Neural cell (in vitro differentiated cells): ENCODE results near the gene ARPC5. TPM values are rescaled to one million over a fixed set of nuclear protein-coding genes. Genes with fewer than 3 reads are reported as not detected.

Experiments
- H2AFZ ChIP-seq: fragments of 200-600, 300-800 bp; sonication (generic), shearing (Covaris generic); 2 replicates; pipeline ENCODE4 v1.6.0; 2014; ENCODE audit warnings: low read depth, mild to moderate bottlenecking, antibody characterized with exemption, low read length, moderate library complexity
- H3F3A ChIP-seq: fragments of 200-600 bp; shearing (Covaris generic); 2 replicates; pipeline ENCODE4 v1.6.1; 2016; ENCODE audit warnings: mild to moderate bottlenecking, moderate library complexity, mixed read lengths, antibody characterized with exemption, low read length; ENCODE audit not compliant: insufficient read depth, poor library complexity, severe bottlenecking
- H3K27ac ChIP-seq: fragments of 200-600, 300-800 bp; sonication (generic), shearing (Covaris generic); 2 replicates; pipeline ENCODE4 v1.5.1; 2014; ENCODE audit warnings: mild to moderate bottlenecking, low read length, moderate library complexity
- H3K27me3 ChIP-seq: fragments of 300-800, 200-600 bp; sonication (generic), shearing (Covaris generic); 2 replicates; pipeline ENCODE4 v1.6.0; 2014; ENCODE audit warnings: mild to moderate bottlenecking, low read depth, low read length, moderate library complexity; ENCODE audit not compliant: insufficient read depth
- H3K36me3 ChIP-seq: fragments of 300-800, 200-600 bp; sonication (generic), shearing (Covaris generic); 2 replicates; pipeline ENCODE4 v1.5.1; 2014; ENCODE audit warnings: mild to moderate bottlenecking, antibody characterized with exemption, low read length, moderate library complexity; ENCODE audit not compliant: insufficient read depth
- H3K4me2 ChIP-seq: fragments of 300-800, 200-600 bp; sonication (generic), shearing (Covaris generic); 2 replicates; pipeline ENCODE4 v1.6.0; 2014; ENCODE audit warnings: mild to moderate bottlenecking, low read length
- H3K4me3 ChIP-seq: fragments of 300-800, 200-600 bp; sonication (generic), shearing (Covaris generic); 2 replicates; pipeline ENCODE4 v1.5.1; 2014; ENCODE audit warnings: mild to moderate bottlenecking, low read length, moderate library complexity
- H3K79me2 ChIP-seq: fragments of 200-600 bp; shearing (Covaris generic); replicated peaks from 2 replicates; pipeline ENCODE4 v1.6.0; 2014; ENCODE audit warnings: mild to moderate bottlenecking, low read length, moderate library complexity; ENCODE audit not compliant: insufficient read depth
- H3K9ac ChIP-seq: fragments of 300-800, 200-600 bp; sonication (generic), shearing (Covaris generic); 2 replicates; pipeline ENCODE4 v1.6.1; 2016; ENCODE audit warnings: mild to moderate bottlenecking, low read length, mixed read lengths
- H3K9me2 ChIP-seq: fragments of 200-600 bp; shearing (Covaris generic); 2 replicates; pipeline ENCODE4 v1.6.1; 2016; ENCODE audit warnings: mild to moderate bottlenecking, low read length, mixed read lengths; ENCODE audit not compliant: insufficient read depth
- H3K9me3 ChIP-seq: fragments of 200-600, 300-800 bp; sonication (generic), shearing (Covaris generic); 2 replicates; pipeline ENCODE4 v1.6.1; 2016; ENCODE audit warnings: mild to moderate bottlenecking, mixed run types, low read length, moderate library complexity, mixed read lengths
- H4K20me1 ChIP-seq: fragments of 200-600 bp; shearing (Covaris generic); 2 replicates; pipeline ENCODE4 v1.6.1; 2016; ENCODE audit warnings: mild to moderate bottlenecking, mixed run types; ENCODE audit not compliant: insufficient read depth
- CTCF ChIP-seq: fragments of 450-650 bp; IDR thresholded peaks from 2 replicates; pipeline ENCODE4 v1.5.1; 2014; ENCODE audit warnings: antibody characterized with exemption, mild to moderate bottlenecking, moderate library complexity; ENCODE audit not compliant: poor library complexity, severe bottlenecking
- EP300 ChIP-seq: fragments of 450-650 bp; conservative IDR thresholded peaks from 2 replicates; pipeline ENCODE4 v1.6.1; 2014; ENCODE audit warnings: antibody characterized with exemption, mild to moderate bottlenecking, moderate library complexity; ENCODE audit not compliant: poor library complexity, severe bottlenecking
- EZH2 ChIP-seq: fragments of 200-600, 300-800 bp; shearing (Covaris generic), sonication (generic); IDR thresholded peaks from 2 replicates; pipeline ENCODE4 v1.6.1; 2014; ENCODE audit warnings: antibody characterized with exemption, low read length, borderline replicate concordance, mild to moderate bottlenecking; ENCODE audit not compliant: insufficient read depth, poor library complexity, severe bottlenecking
- MXI1 ChIP-seq: fragments of 450-650 bp; conservative IDR thresholded peaks from 2 replicates; pipeline ENCODE4 v1.6.1; 2014; ENCODE audit warnings: antibody characterized with exemption, mild to moderate bottlenecking; ENCODE audit not compliant: poor library complexity, severe bottlenecking
- POLR2AphosphoS5 ChIP-seq: IDR thresholded peaks from 2 replicates; pipeline ENCODE4 v1.6.1; 2012
- RAD21 ChIP-seq: fragments of 450-650 bp; conservative IDR thresholded peaks from 2 replicates; pipeline ENCODE4 v1.6.1; 2014; ENCODE audit warnings: antibody characterized with exemption, mild to moderate bottlenecking, moderate library complexity
- REST ChIP-seq: IDR thresholded peaks from 2 replicates; pipeline ENCODE4 v1.6.1; 2012; ENCODE audit warnings: borderline replicate concordance
- SMC3 ChIP-seq: fragments of 450-650 bp; conservative IDR thresholded peaks from 2 replicates; pipeline ENCODE4 v1.6.1; 2014; ENCODE audit warnings: antibody characterized with exemption, mild to moderate bottlenecking, moderate library complexity; ENCODE audit not compliant: poor library complexity
- TAF1 ChIP-seq: IDR thresholded peaks from 2 replicates; pipeline ENCODE4 v1.6.1; 2012; ENCODE audit warnings: low read depth
- polyA plus RNA-seq: library from polyadenylated mRNA; depleted of rRNA; stranded (reverse); fragments of >200 nt; gene quantifications from 2 replicates; pipeline ENCODE4 v1.2.3, GENCODE V29; 2014

ARPC5 gene
- polyA plus RNA-seq, 1 donor from 2014 or later = 197 TPM

- Histone ChIP-seq H3K9me3 (no peaks in the 10 kb centered on the region), H4K20me1 (no peaks in the 10 kb centered on the region), H2AFZ (no peak within 1 kb of the TSS), H3K36me3 (no peaks in the 10 kb centered on the region), H3K27me3 (no peaks in the 10 kb centered on the region), H3K4me3 (no peak within 1 kb of the TSS), H3K79me2 (no peaks in the 10 kb centered on the region), H3K4me2 (no peak within 1 kb of the TSS), H3F3A (no peaks in the 10 kb centered on the region), H3K9me2 (no peaks in the 10 kb centered on the region), H3K9ac (no peak within 1 kb of the TSS), H3K27ac (no peak within 1 kb of the TSS)
- TF ChIP-seq TAF1 (no peak), CTCF (no peak), EZH2 (no peak), MXI1 (no peak), EP300 (no peak), SMC3 (no peak), POLR2AphosphoS5 (no peak), REST (no peak), RAD21 (no peak)
These were observed 45.1 kb downstream of the ARPC5 start, which contains the start of gene NCF2 for GRCh38 chr1:183590244-183591191. TSS of gene NCF2 (minus strand) at chr1:183590459. CDS start at chr1:183590329, 130 bp downstream.

- Histone ChIP-seq H3K9me2 (no peaks in the 10 kb centered on the region), H3K9ac (no peak overlapping the region), H3K9me3 (no peaks in the 10 kb centered on the region), H3K4me3 (no peak overlapping the region), H4K20me1 (no peaks in the 10 kb centered on the region), H3F3A (no peaks in the 10 kb centered on the region), H2AFZ (no peak overlapping the region), H3K4me2 (no peak overlapping the region), H3K27ac (no peak overlapping the region), H3K79me2 (no peaks in the 10 kb centered on the region), H3K27me3 (no peaks in the 10 kb centered on the region), H3K36me3 (no peaks in the 10 kb centered on the region)
- TF ChIP-seq POLR2AphosphoS5 = no peak
- TF ChIP-seq CTCF = no peak
These were observed 45.7 kb downstream of the ARPC5 start for GRCh38 chr1:183589874-183590243.
